NCI-H1417 (cell line): ENCODE results near the gene KCNB1.

Source experiments
- DNase-seq, 3 experiments: peaks; one replicate each; lab custom pipeline; 2025; lab: John Stamatoyannopoulos, UW

The KCNB1 gene

DNA sequence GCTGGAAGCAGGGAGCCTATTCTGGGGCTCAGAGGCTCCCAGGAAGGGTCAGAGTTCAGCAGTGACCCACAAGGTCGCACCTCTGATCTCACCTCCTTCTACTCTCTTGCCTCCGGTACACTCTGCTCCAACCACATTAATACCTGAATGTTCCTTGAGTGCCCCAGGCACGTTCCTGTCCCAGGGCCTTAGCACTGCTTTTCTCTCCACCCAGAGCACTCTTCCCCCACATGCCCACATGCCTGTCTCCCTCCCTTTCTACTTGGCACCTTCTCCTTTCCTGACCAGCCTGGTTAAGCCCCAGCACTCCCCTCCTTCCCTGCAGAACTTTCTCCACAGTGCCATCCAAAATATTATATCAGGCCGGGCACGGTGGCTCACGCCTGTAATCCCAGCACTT lies 13.4 kb downstream of the KCNB1 start:
- no peak for DNase-seq

GRCh38 chr20:49468412-49468811 lies 14.1 kb downstream of the KCNB1 start:
- DNase-seq: no peak

- DNase-seq: no peak
Observed at GRCh38 chr20:49466114-49466912, 16.2 kb downstream of the KCNB1 start.

DNA sequence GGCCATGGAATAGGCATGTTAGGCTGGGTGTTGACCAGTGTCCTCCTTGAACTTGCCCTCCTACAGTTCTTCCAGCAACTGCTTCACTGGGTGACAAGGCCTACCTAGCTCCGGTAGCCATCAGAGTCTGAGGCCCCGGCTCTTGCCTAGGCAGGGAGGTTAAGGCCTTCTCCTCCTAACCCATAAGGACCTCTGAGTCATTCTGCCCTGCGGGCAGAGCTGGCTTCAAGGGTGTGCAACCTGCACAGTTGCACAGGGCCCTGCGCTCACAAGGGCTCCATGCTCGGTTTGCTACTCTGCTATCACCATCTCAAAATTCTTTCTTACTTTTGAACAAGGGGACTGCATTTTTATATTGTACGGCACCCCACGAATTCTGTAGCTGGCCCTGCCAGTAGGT lies 17.9 kb downstream of the KCNB1 start:
- DNase-seq: no peak

DNA sequence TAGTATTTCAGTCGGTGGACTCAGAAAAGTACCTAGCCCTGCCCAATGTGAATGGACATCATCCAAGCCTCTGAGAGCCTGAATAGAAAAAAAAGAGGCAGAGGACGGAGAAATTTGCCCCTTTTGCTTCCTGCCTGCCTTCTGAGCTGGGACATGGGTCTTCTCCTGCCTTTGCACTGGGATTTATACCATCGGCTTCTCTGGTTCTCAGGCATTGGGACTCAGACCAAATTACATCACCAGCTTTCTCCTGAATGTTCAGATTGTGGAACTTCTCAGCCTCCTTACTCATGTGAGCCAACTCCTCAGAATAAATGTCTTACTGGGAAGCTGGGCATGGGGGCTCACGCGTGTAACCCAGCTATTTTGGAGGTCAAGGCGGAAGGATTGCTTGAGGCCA lies 19.8 kb downstream of the KCNB1 start:
- no peak for DNase-seq

- DNase-seq: no peak
Observed at GRCh38 chr20:49461894-49462620, 20.4 kb downstream of the KCNB1 start.

- no peak for DNase-seq
Observed at GRCh38 chr20:49460916-49461315, 21.6 kb downstream of the KCNB1 start.

DNA sequence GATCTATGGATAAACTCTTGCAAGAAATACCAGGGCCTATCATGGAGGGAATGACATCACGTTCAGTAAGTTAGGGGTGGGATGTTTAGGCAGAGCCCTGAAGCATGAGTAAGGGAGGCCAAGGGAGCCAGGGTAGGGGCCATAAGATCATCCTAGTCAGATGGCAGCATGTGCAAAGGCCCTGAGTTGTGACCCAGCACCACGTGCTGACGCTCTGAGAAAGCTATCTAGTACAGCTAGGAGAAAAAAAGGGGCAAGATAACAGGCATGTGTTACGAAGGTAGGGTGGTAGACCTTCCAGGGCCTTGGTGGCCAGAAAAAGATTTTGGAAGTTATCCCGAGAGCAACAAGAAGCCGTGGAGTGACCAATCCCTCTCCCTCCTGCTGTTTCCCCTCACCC lies 22.3 kb downstream of the KCNB1 start:
- no peak for DNase-seq

- DNase-seq: no peak
Observed at GRCh38 chr20:49459684-49460083, 22.8 kb downstream of the KCNB1 start.

GRCh38 chr20:49457444-49457843 lies 25.0 kb downstream of the KCNB1 start:
- DNase-seq: no peak

- no peak for DNase-seq
Observed at GRCh38 chr20:49456646-49457045, 25.8 kb downstream of the KCNB1 start.

- DNase-seq: no peak
Observed at GRCh38 chr20:49455691-49456090, 26.8 kb downstream of the KCNB1 start.

- DNase-seq: no peak
Observed at GRCh38 chr20:49452011-49452482, 30.4 kb downstream of the KCNB1 start.

GRCh38 chr20:49450281-49450721 lies 32.2 kb downstream of the KCNB1 start:
- DNase-seq: peak in 2 of 3 experiments; percentile 88 to 97

GRCh38 chr20:49448917-49449316 lies 33.6 kb downstream of the KCNB1 start:
- DNase-seq: no peak

DNA sequence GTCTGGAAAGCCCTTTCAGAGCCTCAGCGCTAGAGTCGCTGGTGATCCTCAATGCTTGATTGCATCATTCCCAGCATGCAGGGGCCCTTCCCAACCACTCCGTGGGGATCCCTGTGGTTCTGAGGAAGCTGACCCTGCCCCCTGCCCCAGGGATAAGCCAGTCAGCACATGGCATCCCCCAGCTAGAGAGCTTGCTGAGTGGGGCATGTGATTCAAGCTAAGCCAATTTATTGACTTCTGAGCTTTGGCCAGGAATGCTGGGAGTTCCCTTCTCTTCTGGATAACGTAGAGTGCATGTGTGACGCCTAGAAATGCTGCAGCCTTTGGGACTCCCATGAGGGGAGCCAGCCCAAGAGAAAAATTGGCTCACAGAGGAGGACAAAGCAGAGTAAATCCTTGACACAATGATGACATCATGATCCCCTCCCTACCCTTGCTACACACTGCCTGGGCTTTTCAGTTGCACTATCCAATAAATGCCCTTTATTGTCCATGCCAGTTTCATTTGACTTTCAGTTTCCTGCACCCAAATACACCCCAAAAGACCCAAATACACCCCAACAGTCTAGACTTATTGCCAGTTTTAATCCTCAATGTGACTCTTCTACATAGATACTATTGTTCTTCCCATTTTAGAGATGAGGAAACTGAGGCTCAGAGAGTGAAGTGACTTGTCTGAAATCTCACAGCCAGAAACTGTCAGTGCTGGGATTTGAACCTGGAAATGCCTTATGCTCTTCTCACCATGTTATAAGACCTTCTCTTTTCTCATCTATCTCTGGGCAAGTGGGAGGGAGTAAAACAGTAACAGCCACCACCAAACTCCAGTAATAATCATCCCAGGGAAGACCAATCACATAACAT lies 34.3 kb downstream of the KCNB1 start:
- no peak for DNase-seq

DNA sequence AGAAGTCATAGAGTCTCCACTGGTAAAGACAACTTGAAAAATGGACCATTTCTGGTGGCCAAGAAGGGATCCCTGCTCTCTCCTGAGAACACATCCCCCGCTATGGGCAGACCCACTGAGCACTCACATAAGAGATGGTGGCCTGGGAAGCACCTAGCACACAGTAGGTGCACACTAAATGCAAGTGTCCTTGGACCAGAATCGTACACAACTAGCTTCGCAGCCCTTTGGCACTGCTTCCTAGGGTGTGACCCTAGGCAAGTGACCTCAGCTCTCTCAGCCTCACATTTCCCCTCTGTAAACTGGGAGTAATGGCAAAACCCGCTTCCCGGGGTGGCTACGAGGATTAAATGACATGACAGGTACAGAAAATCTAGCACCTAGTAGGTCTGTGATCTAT lies 35.1 kb downstream of the KCNB1 start:
- no peak for DNase-seq

DNA sequence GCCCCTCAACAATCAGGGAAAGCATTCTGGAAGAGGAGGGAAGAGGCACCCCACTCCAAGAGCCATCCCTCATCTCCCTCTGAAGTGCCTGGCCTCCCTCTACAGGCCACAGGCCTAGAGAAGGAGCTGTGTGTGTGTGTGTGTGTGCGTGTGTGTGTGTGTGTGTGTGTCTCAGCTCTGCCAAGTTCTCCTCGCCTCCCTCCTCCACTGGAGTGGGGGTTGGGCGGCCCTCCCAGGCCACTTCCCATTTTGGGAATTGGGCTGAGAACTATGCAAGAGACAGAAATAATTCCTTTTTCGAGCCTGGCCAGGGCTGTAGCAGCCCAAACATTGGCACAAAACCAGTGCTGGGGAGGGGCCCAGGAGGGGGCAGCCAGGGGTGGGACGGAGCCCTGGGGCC lies 35.7 kb downstream of the KCNB1 start:
- DNase-seq: no peak

DNA sequence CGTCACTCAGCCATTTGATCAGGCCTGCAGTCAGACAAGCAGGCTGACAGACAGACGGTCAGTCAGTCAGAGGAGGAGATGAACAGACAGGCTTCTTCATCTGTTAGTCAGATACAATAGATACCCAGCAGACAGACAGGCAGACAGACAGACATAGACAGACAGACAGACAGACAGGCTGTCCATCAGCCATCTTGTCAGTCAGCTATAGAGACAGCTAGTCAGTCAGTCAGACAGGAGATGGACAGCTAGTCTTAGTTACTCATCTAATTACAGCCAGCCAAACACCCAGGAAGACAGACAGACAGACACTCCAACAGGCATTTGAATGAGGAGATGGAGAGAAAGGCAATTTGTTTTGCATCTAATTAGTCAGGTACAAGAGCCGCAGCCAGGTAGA lies 36.4 kb downstream of the KCNB1 start:
- DNase-seq: no peak

GRCh38 chr20:49445176-49445575 lies 37.3 kb downstream of the KCNB1 start:
- DNase-seq: no peak

- DNase-seq: no peak
Observed at GRCh38 chr20:49444553-49444990, 37.9 kb downstream of the KCNB1 start.

DNA sequence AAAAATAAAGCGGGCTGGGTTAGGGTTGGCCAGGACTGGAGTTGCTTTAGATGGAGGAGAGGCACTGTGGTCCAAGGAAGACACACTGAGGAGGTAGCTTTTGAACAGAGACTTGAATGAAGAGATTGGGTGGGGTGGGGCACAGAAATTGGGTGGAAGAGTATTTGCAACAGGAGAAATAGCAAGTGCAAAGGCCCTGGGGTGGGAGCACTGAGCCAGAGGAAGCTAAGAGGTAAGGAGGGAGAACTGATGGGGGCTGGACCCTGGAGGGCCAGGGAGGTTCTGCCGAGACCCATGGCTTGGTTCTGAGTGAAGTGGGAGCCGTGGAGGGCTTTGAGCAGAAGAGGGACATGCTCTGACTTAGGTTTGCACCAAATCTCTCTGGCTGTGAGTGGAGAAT lies 45.4 kb downstream of the KCNB1 start:
- DNase-seq: no peak
